Body of pancreas (tissue), 4 donors: ENCODE measurements around the gene OR6V1.

Experiments used
- CTCF ChIP-seq, 7 experiments: fragments of 450-650 bp in 4 of 7; fragments of 200-600 bp in 3 of 7; sonication (generic) in 3 of 7; IDR thresholded peaks; one replicate each; pipeline ENCODE4 v1.5.1; 2016 to 2019; ENCODE audit warnings: antibody characterized with exemption in 7 of 7
- POLR2A ChIP-seq, 3 donors: fragments of 450-650 bp; IDR thresholded peaks; one replicate each; pipeline ENCODE4 v1.6.1; 2016; ENCODE audit warnings: antibody characterized with exemption in 3 of 3, mild to moderate bottlenecking in 2 of 3

DNA sequence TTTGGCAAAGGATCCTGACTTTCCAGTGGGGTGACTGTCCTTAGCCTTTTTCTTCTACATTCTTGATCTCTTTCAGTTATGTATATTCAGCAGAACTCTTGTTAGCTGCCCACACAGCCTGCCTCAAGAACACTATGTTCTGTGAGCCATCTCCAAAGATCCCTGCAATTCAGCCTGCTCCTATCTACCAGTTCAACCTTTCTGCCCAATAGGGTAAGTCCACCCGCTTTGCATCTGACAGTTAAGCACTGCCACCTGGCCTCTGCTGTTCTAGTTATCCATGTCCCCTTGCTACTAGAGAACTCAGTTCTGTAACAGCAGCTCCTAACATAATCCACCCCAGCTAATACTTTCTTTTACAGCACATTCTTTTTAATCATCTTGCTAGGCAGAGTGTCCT is 38.7 kb upstream of the OR6V1 start:
- TF ChIP-seq CTCF (IDR thresholded peaks at IDR 0.05) (no peak), POLR2A (IDR thresholded peaks at IDR 0.05) (no peak)
